GM23248 (cell line): ENCODE results near the gene USP34. TPM values are rescaled to one million over a fixed set of nuclear protein-coding genes. Genes with fewer than 3 reads are reported as not detected.

ENCODE experiments used
- DNase-seq: peaks from one replicate; pipeline ENCODE4 v3.0.0-alpha.2; 2015
- H2AFZ ChIP-seq: fragments of 200-600 bp; sonication (generic); 2 replicates; pipeline ENCODE4 v1.6.1; 2016; ENCODE audit warnings: antibody characterized with exemption
- H3F3A ChIP-seq: fragments of 200-600 bp; sonication (generic); 2 replicates; pipeline ENCODE4 v1.6.1; 2016; ENCODE audit warnings: mild to moderate bottlenecking, antibody characterized with exemption, mixed run types; ENCODE audit not compliant: insufficient read depth
- H3K27ac ChIP-seq: fragments of 200-600 bp; sonication (generic); 2 replicates; pipeline ENCODE4 v1.5.1; 2016; ENCODE audit warnings: mild to moderate bottlenecking
- H3K27me3 ChIP-seq: fragments of 200-600 bp; sonication (generic); replicated peaks from 2 replicates; pipeline ENCODE4 v1.6.1; 2016; ENCODE audit warnings: mild to moderate bottlenecking; ENCODE audit not compliant: insufficient read depth
- H3K36me3 ChIP-seq: fragments of 200-600 bp; sonication (generic); 2 replicates; pipeline ENCODE4 v1.6.1; 2016; ENCODE audit warnings: low read depth, mild to moderate bottlenecking
- H3K4me1 ChIP-seq: fragments of 200-600 bp; sonication (generic); 2 replicates; pipeline ENCODE4 v1.6.1; 2016; ENCODE audit warnings: mild to moderate bottlenecking; ENCODE audit not compliant: insufficient read depth
- H3K4me2 ChIP-seq: fragments of 200-600 bp; sonication (generic); one replicate; pipeline ENCODE4 v1.6.1; 2016; ENCODE audit warnings: mild to moderate bottlenecking; ENCODE audit not compliant: unreplicated experiment
- H3K4me3 ChIP-seq: fragments of 200-600 bp; sonication (generic); 2 replicates; pipeline ENCODE4 v1.5.1; 2016; ENCODE audit warnings: mild to moderate bottlenecking
- H3K79me2 ChIP-seq: fragments of 200-600 bp; sonication (generic); 2 replicates; pipeline ENCODE4 v1.6.1; 2016; ENCODE audit warnings: mild to moderate bottlenecking; ENCODE audit not compliant: insufficient read depth
- H3K9ac ChIP-seq: fragments of 200-600 bp; sonication (generic); 2 replicates; pipeline ENCODE4 v1.6.1; 2016; ENCODE audit warnings: mild to moderate bottlenecking
- H3K9me2 ChIP-seq: fragments of 200-600 bp; sonication (generic); 2 replicates; pipeline ENCODE4 v1.6.1; 2016; ENCODE audit warnings: mixed run types, mild to moderate bottlenecking, moderate library complexity; ENCODE audit not compliant: insufficient read depth
- H3K9me3 ChIP-seq: fragments of 200-600 bp; sonication (generic); one replicate; pipeline ENCODE4 v1.6.1; 2017; ENCODE audit warnings: low read depth
- H4K20me1 ChIP-seq: fragments of 200-600 bp; sonication (generic); 2 replicates; pipeline ENCODE4 v1.6.0; 2016; ENCODE audit not compliant: insufficient read depth
- EZH2 ChIP-seq: fragments of 200-600 bp; sonication (generic); IDR thresholded peaks from 2 replicates; pipeline ENCODE4 v1.6.1; 2018; ENCODE audit warnings: antibody characterized with exemption, mild to moderate bottlenecking; ENCODE audit not compliant: insufficient read depth, poor library complexity, severe bottlenecking
- EZH2phosphoT487 ChIP-seq: fragments of 200-600 bp; sonication (generic); IDR thresholded peaks from 2 replicates; pipeline ENCODE4 v1.6.1; 2018; ENCODE audit warnings: antibody characterized with exemption, moderate library complexity, mild to moderate bottlenecking, low read depth; ENCODE audit not compliant: insufficient read depth
- WGBS, 2 experiments: methylation state at CpG; one replicate each; pipeline ENCODE4 v1.1.6; 2015 to 2017; ENCODE audit warnings: low lambda C conversion rate in 2 of 2, low coverage in 1 of 2; ENCODE audit errors: missing lambda C conversion rate in 2 of 2; 5-methylcytosine and 5-hydroxymethylcytosine counted together
- in situ Hi-C: fragments of 300-500 bp; cut with MboI; formaldehyde crosslinking; loops from 2 replicates; pipeline ENCODE4 v1.15.0; 2020
- polyA plus RNA-seq: library from polyadenylated mRNA; unstranded; fragments of >200 nt; fragmentation: Nextera tagmentation; extraction: Ambion mirVana; gene quantifications from 2 replicates; pipeline ENCODE4 v1.2.1, GENCODE V29; 2016
- total RNA-seq: library from RNA; depleted of rRNA; stranded (reverse); fragments of >200 nt; shearing (Covaris generic); gene quantifications from 2 replicates; pipeline ENCODE4 v1.2.3, GENCODE V29; 2014

Gene USP34
- total and polyA plus RNA-seq, 2 experiments from 2014 or later: 34.5 to 77.6 TPM

DNA sequence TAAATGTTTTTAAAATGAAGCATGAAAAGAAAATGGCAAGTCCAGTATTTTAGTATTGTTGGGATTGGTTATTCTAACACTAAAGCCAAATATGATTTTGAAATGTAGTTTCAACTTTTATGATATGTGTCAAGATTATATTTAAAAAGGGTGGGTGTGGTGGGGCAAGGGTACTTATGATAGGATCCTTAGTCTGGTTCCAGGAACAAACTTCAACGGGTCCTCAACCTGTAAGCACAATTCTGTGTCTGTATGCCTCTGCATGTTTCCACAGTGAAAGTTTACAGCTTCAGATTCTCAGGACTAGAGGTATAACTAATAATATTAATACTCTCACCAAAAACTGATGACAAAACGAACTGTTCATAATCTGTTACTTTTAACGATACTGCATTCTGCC is 5.8 kb downstream of the USP34 start:
- no peak for DNase-seq
- no peaks in the 10 kb centered on the region for H3K9me2 ChIP-seq
- no peak overlapping the region for H3K9ac ChIP-seq
- H3K27me3 ChIP-seq: no peaks in the 10 kb centered on the region
- WGBS, 2 experiments: 69 to 80% methylated on average over 3 of the region's 3 CpGs
- H4K20me1 ChIP-seq: peaks cover 11% of the 10 kb centered on the region; the same call in 1 of the 2 replicates
- H3K4me2 ChIP-seq: no peak overlapping the region
- TF ChIP-seq EZH2phosphoT487: no peak
- TF ChIP-seq EZH2: no peak
- in situ Hi-C loops: no loop called here
- H2AFZ ChIP-seq: no peak overlapping the region
- no peaks in the 10 kb centered on the region for H3K9me3 ChIP-seq
- H3K27ac ChIP-seq: no peak overlapping the region
- no peak overlapping the region for H3K4me3 ChIP-seq
- peaks cover 19% of the 10 kb centered on the region for H3F3A ChIP-seq
- peaks cover 100% of the 10 kb centered on the region for H3K79me2 ChIP-seq
- H3K4me1 ChIP-seq: peaks cover 16% of the 10 kb centered on the region
- no peaks in the 10 kb centered on the region for H3K36me3 ChIP-seq

DNA sequence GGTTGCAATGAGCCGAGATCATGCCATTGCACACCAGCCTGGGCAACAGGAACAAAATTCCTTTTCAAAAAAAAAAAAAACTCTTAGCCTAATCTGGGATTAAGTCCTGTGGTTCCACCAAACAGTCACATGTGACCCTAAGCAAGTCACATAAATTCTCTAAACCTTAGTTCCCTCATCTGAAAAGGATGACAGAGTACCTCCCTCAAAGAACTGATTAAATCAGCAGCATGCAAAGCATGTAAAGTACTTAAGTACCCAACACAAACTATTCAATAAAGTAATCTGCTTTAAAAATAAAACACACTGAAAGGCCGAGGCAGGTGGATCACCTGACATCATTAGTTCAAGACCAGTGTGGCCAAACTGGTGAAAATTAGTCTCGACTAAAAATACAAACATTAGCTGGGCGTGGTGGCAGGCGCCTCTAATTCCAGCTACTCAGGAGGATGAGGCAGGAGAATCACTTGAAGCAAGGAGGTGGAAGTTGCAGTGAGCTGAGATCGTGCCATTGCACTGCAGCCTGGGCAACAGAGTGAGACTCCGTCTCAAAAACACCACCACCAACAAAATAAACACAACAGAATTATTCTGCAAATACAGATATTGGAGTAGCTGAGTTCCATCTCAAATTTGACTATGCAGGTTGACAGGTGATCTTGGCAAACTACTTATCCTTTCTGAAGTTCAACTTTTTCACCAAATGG is 7.0 kb downstream of the USP34 start:
- peaks cover 15% of the 10 kb centered on the region; the same call in 1 of the 2 replicates for H3F3A ChIP-seq
- H3K36me3 ChIP-seq: no peaks in the 10 kb centered on the region
- H3K4me3 ChIP-seq: no peak overlapping the region
- peaks cover 20% of the 10 kb centered on the region for H3K4me1 ChIP-seq
- no peak overlapping the region for H2AFZ ChIP-seq
- H3K4me2 ChIP-seq: no peak overlapping the region
- H3K27me3 ChIP-seq: no peaks in the 10 kb centered on the region
- no peaks in the 10 kb centered on the region for H3K9me3 ChIP-seq
- in situ Hi-C loops: no loop called here
- H3K9me2 ChIP-seq: no peaks in the 10 kb centered on the region
- no peak for TF ChIP-seq EZH2
- no peak for TF ChIP-seq EZH2phosphoT487
- 96 to 98% methylated on average over 7 of the region's 7 CpGs for WGBS, 2 experiments
- no peak overlapping the region for H3K27ac ChIP-seq
- H3K9ac ChIP-seq: no peak overlapping the region
- H3K79me2 ChIP-seq: peaks cover 100% of the 10 kb centered on the region
- no peak for DNase-seq
- H4K20me1 ChIP-seq: peaks cover 11% of the 10 kb centered on the region; the same call in 1 of the 2 replicates

DNA sequence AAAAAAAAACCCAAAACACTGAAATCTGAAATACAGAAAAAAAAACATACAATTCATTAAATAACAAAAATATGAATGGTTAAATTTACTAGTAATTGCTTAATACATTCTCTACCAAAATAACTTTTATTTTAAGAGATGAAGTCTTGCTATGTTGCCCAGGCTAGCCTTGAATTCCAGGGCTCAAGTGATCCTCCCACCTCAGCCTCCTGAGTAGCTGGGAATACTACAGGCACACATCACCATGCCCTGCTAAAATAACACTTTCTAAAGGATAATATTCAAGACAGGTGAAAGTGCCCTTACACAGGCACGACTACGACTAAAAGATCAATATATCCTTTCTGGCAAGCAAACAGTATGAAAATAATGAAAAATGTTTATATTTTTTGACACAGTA is 9.5 kb downstream of the USP34 start:
- 89 to 90% methylated on average over 2 of the region's 2 CpGs for WGBS, 2 experiments

DNA sequence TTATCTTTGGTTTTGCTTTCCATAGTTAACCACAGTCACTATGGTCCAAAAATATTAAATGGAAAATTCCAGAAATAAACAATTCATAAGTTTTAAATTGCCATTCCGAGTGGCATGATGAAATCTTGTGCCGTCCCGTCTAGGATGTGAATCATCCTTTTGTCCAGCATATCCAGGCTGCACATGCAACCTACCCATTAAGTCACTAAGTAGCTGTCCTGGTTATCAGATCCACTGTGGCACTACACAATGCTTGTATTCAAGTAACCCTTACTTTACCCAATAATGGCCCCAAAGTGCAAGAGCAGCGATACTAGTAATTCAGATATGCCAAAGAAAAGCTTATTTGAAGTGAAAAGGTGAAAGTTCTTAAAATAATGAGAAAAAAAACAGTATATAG is 10.7 kb downstream of the USP34 start:
- peak overlapping the region; percentile 52 for H3K9ac ChIP-seq
- peak overlapping the region; percentile 83 for H3K27ac ChIP-seq
- no peaks in the 10 kb centered on the region for H3K36me3 ChIP-seq
- H3K4me2 ChIP-seq: peak overlapping the region; percentile 39
- H3K4me3 ChIP-seq: no peak overlapping the region
- H3K9me3 ChIP-seq: no peaks in the 10 kb centered on the region
- H3K79me2 ChIP-seq: peaks cover 100% of the 10 kb centered on the region
- H3F3A ChIP-seq: 0 out of 2 replicates have a peak, but pooled peaks cover 10% of the 10 kb centered on the region
- TF ChIP-seq EZH2 (no peak), EZH2phosphoT487 (no peak)
- DNase-seq: peak; percentile 90
- H3K27me3 ChIP-seq: no peaks in the 10 kb centered on the region
- H3K9me2 ChIP-seq: no peaks in the 10 kb centered on the region
- 14% methylated on average over 4 of the region's 4 CpGs for WGBS, 2 experiments
- in situ Hi-C loops: no loop called here
- 0 out of 2 replicates have a peak overlapping the region, but pooled peaks have one; percentile 30 for H2AFZ ChIP-seq
- peaks cover 8% of the 10 kb centered on the region; the same call in 1 of the 2 replicates for H4K20me1 ChIP-seq
- peaks cover 16% of the 10 kb centered on the region for H3K4me1 ChIP-seq

More for the DNA sequence above, 9.5 kb downstream of the USP34 start:
- 0 out of 2 replicates have a peak, but pooled peaks cover 10% of the 10 kb centered on the region for H3F3A ChIP-seq
- H3K79me2 ChIP-seq: peaks cover 100% of the 10 kb centered on the region
- H3K4me3 ChIP-seq: no peak overlapping the region
- H4K20me1 ChIP-seq: peaks cover 11% of the 10 kb centered on the region; the same call in 1 of the 2 replicates
- no peak overlapping the region for H2AFZ ChIP-seq
- no peak for DNase-seq
- H3K27ac ChIP-seq: no peak overlapping the region
- TF ChIP-seq EZH2phosphoT487 (no peak), EZH2 (no peak)
- H3K36me3 ChIP-seq: no peaks in the 10 kb centered on the region
- no peaks in the 10 kb centered on the region for H3K27me3 ChIP-seq
- H3K4me1 ChIP-seq: peaks cover 16% of the 10 kb centered on the region
- H3K9me2 ChIP-seq: no peaks in the 10 kb centered on the region
- no peak overlapping the region for H3K9ac ChIP-seq
- no peak overlapping the region for H3K4me2 ChIP-seq
- no peaks in the 10 kb centered on the region for H3K9me3 ChIP-seq
- in situ Hi-C loops: no loop called here
